HFF-Myc (cell line): ENCODE measurements around the gene FERMT3.
A peak's percentile ranks its signal among the peaks of the same experiment; 100 is the strongest.

ENCODE experiments used
- DNase-seq: peaks from one replicate; pipeline ENCODE4 v3.0.0-alpha.2; 2011; ENCODE audit warnings: low read depth; ENCODE audit errors: extremely low read depth
- H3K4me3 ChIP-seq: replicated peaks from 2 replicates; pipeline ENCODE4 v1.5.1; 2011; ENCODE audit warnings: low read depth, mild to moderate bottlenecking, control low read depth, low read length
- TF ChIP-seq, protein P1 (sequence below): IDR thresholded peaks from 2 replicates; pipeline ENCODE4 v1.5.1; 2012; ENCODE audit warnings: mild to moderate bottlenecking, low read depth, low read length, control low read depth; ENCODE audit errors: missing control alignments

The FERMT3 gene

DNA sequence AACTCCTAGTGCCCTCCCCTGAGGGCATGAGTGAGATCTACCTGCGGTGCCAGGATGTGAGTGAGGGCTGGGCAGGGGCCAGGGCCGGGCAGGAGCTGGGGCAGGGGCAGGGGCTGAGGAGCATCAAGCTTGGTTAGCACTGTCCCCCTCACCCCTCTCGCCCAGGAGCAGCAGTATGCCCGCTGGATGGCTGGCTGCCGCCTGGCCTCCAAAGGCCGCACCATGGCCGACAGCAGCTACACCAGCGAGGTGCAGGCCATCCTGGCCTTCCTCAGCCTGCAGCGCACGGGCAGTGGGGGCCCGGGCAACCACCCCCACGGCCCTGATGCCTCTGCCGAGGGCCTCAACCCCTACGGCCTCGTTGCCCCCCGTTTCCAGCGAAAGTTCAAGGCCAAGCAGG is 13.8 kb downstream of the FERMT3 start:
- TF ChIP-seq, protein P1, sequence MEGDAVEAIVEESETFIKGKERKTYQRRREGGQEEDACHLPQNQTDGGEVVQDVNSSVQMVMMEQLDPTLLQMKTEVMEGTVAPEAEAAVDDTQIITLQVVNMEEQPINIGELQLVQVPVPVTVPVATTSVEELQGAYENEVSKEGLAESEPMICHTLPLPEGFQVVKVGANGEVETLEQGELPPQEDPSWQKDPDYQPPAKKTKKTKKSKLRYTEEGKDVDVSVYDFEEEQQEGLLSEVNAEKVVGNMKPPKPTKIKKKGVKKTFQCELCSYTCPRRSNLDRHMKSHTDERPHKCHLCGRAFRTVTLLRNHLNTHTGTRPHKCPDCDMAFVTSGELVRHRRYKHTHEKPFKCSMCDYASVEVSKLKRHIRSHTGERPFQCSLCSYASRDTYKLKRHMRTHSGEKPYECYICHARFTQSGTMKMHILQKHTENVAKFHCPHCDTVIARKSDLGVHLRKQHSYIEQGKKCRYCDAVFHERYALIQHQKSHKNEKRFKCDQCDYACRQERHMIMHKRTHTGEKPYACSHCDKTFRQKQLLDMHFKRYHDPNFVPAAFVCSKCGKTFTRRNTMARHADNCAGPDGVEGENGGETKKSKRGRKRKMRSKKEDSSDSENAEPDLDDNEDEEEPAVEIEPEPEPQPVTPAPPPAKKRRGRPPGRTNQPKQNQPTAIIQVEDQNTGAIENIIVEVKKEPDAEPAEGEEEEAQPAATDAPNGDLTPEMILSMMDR, result no peak
- no peak overlapping the region for H3K4me3 ChIP-seq
- DNase-seq, result no peak

DNA sequence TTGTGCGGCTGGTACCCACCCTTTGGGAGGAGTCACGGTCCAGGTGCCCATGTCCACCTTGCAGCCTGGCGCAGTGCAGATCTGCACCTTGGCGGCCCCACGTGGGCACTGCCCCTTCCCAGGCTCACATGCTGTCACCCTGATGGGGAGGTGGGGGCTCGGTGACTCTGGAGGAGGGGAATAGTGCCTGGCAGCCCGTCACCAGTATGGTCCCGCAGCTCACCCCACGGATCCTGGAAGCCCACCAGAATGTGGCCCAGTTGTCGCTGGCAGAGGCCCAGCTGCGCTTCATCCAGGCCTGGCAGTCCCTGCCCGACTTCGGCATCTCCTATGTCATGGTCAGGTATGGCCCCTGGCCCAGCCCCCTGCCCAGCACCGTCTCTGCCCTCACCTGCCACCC is 14.3 kb downstream of the FERMT3 start:
- TF ChIP-seq, protein P1, result no peak
- no peak overlapping the region for H3K4me3 ChIP-seq
- DNase-seq, result no peak

DNA sequence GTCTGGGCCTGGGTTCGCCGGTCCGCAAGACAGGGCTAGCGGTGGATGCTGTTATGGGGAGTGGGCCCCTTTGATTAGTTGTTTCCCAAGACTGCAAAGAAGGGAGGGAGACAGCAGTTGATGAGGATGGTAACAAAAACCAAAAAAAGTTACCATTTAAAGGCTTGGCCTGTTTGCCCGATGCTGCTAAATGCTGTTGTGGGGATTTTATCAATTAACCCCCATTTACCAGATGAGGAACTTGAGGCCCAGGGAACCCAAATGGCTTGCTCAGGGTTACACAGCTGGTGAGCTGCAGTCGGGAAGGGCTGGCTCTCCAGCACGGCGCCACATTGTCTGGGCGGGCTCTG is 16.1 kb downstream of the FERMT3 start:
- no peak overlapping the region for H3K4me3 ChIP-seq
- no peak for DNase-seq
- TF ChIP-seq, protein P1, result no peak

DNA sequence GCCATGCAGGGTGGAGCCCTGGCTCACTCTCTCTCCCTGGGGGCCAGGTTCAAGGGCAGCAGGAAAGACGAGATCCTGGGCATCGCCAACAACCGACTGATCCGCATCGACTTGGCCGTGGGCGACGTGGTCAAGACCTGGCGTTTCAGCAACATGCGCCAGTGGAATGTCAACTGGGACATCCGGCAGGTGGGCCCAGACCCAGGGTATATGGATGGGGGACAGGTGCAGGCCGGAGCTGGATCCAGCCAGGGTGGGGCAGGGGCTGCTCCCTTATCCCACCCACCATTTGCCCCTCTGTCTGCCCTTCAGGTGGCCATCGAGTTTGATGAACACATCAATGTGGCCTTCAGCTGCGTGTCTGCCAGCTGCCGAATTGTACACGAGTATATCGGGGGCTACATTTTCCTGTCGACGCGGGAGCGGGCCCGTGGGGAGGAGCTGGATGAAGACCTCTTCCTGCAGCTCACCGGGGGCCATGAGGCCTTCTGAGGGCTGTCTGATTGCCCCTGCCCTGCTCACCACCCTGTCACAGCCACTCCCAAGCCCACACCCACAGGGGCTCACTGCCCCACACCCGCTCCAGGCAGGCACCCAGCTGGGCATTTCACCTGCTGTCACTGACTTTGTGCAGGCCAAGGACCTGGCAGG is 16.6 kb downstream of the FERMT3 start:
- DNase-seq, result no peak
- H3K4me3 ChIP-seq, result no peak overlapping the region
- TF ChIP-seq, protein P1, result no peak

DNA sequence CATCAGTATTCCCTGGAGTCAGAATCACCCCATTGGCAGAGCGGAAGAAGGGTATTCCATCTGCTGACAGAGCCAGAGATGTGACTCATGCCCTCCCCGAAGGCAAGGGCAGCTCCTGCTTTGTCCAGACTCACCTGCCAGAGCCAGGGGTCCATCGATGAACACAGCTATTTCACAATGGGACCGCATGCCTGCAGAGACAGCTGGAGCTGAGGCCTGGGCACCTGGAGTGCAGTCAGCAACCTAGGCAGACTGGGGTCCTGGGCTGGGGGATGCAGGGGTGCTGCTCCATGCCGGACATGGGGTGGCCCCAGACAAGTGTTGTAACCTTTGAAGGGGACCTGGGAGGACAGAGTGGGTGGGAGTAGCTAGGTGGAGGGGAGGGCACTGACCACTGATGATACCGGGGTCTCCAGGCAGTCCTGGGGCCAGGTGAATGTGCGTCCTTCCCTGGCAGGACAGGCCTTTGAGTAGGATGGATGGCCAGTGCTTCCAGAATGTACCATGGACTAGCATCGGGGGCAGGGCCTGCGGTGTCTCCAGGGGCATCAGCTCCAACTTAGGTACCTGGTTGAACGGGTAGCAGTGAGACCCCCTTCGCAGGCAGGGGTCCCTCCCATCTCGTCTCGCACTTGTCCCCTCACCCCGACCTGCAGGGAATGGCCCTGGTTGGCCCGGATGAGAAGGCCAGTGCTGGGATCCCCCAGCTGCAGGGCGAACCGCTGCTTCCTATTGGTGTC is 17.8 kb downstream of the FERMT3 start:
- no peak overlapping the region for H3K4me3 ChIP-seq
- TF ChIP-seq, protein P1, result no peak
- DNase-seq, result no peak

DNA sequence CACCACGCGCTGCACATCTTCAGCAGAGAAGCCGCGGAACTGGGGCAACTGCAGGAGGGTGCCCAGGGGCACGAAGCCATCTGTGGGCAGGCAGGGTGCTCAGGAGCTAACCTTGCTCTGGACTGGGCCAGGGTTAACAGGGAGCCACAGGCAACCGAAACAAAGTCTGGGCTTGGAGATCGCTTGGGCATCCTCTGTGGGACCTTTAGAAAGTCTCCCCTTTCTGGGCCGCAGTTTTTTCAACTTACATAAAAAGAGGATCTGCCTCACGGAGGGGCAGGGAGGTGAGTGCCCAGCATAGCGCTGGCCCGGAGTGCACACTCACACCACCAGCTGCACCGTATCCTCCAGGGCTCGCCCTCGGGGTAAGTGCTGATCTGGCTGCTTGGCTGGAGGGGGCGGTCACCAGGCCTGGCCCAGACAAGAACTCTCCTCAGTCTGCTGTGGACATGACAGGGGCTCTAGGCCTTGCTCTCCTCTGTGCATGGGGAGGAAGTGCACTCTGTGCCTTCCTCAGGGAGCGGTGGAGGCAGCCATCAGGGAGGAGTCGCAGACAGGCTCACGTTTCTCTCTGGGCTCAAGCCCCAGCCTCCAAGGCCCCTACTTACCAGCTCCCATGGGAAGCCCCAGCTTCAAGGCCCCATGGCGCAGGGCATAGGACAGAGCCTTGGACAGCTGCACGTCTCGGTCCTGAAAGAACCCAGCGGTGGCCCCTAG is 18.5 kb downstream of the FERMT3 start:
- peak overlapping the region; percentile 84 for H3K4me3 ChIP-seq
- no peak for DNase-seq
- TF ChIP-seq, protein P1, result peak; percentile 1
